IMR-90 (cell line): ENCODE measurements around the gene PTPRN2. TPM values are rescaled to one million over a fixed set of nuclear protein-coding genes. Genes with fewer than 3 reads are reported as not detected.

ENCODE experiments used
- ATAC-seq: fragments of 200-7000 bp; cut with Tn5 transposase; 2 replicates; pipeline ENCODE4 v1.9.1; 2020; ENCODE audit warnings: low read depth, mild to moderate bottlenecking, moderate library complexity
- BruUV-seq: library from RNA; stranded (reverse); fragments of 400-500 nt; replicated peaks from 2 replicates; lab custom pipeline; 2021; lab: Mats Ljungman, UMichigan
- CTCF ChIA-PET: fragments of 300-600 bp; formaldehyde crosslinking; extraction: SDS; loops from one replicate; lab custom pipeline; 2021; ENCODE audit warnings: antibody characterized with exemption; lab: Yijun Ruan, JAX
- POLR2A ChIA-PET: fragments of 300-600 bp; sonication (Branson Sonifier 250); formaldehyde crosslinking; loops from one replicate; lab custom pipeline; 2022; ENCODE audit warnings: antibody characterized with exemption; ENCODE audit not compliant: unreplicated experiment; lab: Charles Lee
- DNase-seq: peaks from one replicate; pipeline ENCODE4 v3.0.0; 2013
- H2AFZ ChIP-seq: replicated peaks from 2 replicates; pipeline ENCODE3; 2013; ENCODE audit warnings: low read length, mild to moderate bottlenecking; ENCODE audit not compliant: poor library complexity
- H2AK5ac ChIP-seq: 2 replicates; pipeline ENCODE4 v1.6.1; 2013; ENCODE audit warnings: low read depth, low read length, inconsistent platforms
- H2AK9ac ChIP-seq: replicated peaks from 2 replicates; pipeline ENCODE3; 2013; ENCODE audit warnings: mild to moderate bottlenecking, low read depth, low read length, moderate library complexity; ENCODE audit not compliant: poor library complexity
- H2BK120ac ChIP-seq: 2 replicates; pipeline ENCODE4 v1.6.1; 2013; ENCODE audit warnings: low read depth, low read length, inconsistent platforms
- H2BK15ac ChIP-seq: 3 replicates; pipeline ENCODE4 v1.6.1; 2013; ENCODE audit warnings: low read depth, low read length, inconsistent platforms
- H2BK20ac ChIP-seq: 2 replicates; pipeline ENCODE4 v1.6.1; 2013; ENCODE audit warnings: low read depth, mild to moderate bottlenecking, inconsistent platforms, low read length, moderate library complexity
- H2BK5ac ChIP-seq: 2 replicates; pipeline ENCODE4 v1.6.1; 2013; ENCODE audit warnings: mild to moderate bottlenecking, low read depth, low read length, inconsistent platforms; ENCODE audit not compliant: poor library complexity, severe bottlenecking
- H3K14ac ChIP-seq: replicated peaks from 2 replicates; pipeline ENCODE4 v1.6.1; 2013; ENCODE audit warnings: low read depth, low read length, inconsistent platforms
- H3K18ac ChIP-seq: 2 replicates; pipeline ENCODE4 v1.6.1; 2013; ENCODE audit warnings: low read depth, low read length, control low read depth
- H3K23ac ChIP-seq: 2 replicates; pipeline ENCODE4 v1.6.1; 2013; ENCODE audit warnings: low read depth, low read length, inconsistent platforms
- H3K27ac ChIP-seq: 2 replicates; pipeline ENCODE4 v1.5.1; 2013; ENCODE audit warnings: mild to moderate bottlenecking, control low read depth, low read length; ENCODE audit not compliant: insufficient read depth
- H3K27me3 ChIP-seq: 2 replicates; pipeline ENCODE4 v1.6.1; 2013; ENCODE audit warnings: low read length; ENCODE audit not compliant: control insufficient read depth, insufficient read depth
- H3K36me3 ChIP-seq: 2 replicates; pipeline ENCODE4 v1.6.1; 2013; ENCODE audit warnings: low read length, mixed read lengths; ENCODE audit not compliant: control insufficient read depth, insufficient read depth
- H3K4ac ChIP-seq: 2 replicates; pipeline ENCODE4 v1.6.1; 2013; ENCODE audit warnings: low read depth, low read length, inconsistent platforms
- H3K4me1 ChIP-seq: 2 replicates; pipeline ENCODE4 v1.6.1; 2013; ENCODE audit warnings: low read length, mixed read lengths; ENCODE audit not compliant: control insufficient read depth, insufficient read depth
- H3K4me2 ChIP-seq: 2 replicates; pipeline ENCODE4 v1.6.1; 2013; ENCODE audit warnings: low read depth, mild to moderate bottlenecking, control low read depth, low read length, moderate library complexity
- H3K4me3 ChIP-seq: 2 replicates; pipeline ENCODE4 v1.5.1; 2013; ENCODE audit warnings: low read depth, mild to moderate bottlenecking, control low read depth, low read length, moderate library complexity; ENCODE audit not compliant: insufficient read depth
- H3K56ac ChIP-seq: 2 replicates; pipeline ENCODE4 v1.6.1; 2013; ENCODE audit warnings: low read length, inconsistent platforms; ENCODE audit not compliant: insufficient read depth; ENCODE audit errors: extremely low read depth
- H3K79me1 ChIP-seq, 2 experiments: 2 replicates each; pipeline ENCODE4 v1.6.1; 2013; ENCODE audit warnings: low read length in 2 of 2, inconsistent platforms in 1 of 2, low read depth in 1 of 2
- H3K9ac ChIP-seq: 2 replicates; pipeline ENCODE4 v1.6.1; 2013; ENCODE audit warnings: low read depth, low read length, control low read depth
- H3K9me1 ChIP-seq: 2 replicates; pipeline ENCODE4 v1.6.1; 2013; ENCODE audit warnings: low read length, inconsistent platforms; ENCODE audit not compliant: insufficient read depth
- H3K9me3 ChIP-seq: 2 replicates; pipeline ENCODE4 v1.6.1; 2013; ENCODE audit warnings: low read length; ENCODE audit not compliant: control insufficient read depth, insufficient read depth
- H4K20me1 ChIP-seq: 2 replicates; pipeline ENCODE4 v1.6.1; 2013; ENCODE audit warnings: low read length, inconsistent platforms; ENCODE audit not compliant: insufficient read depth
- H4K5ac ChIP-seq: 2 replicates; pipeline ENCODE4 v1.6.1; 2013; ENCODE audit warnings: mild to moderate bottlenecking, low read depth, low read length, control low read depth
- H4K8ac ChIP-seq, 2 experiments: 2 replicates each; pipeline ENCODE4 v1.6.1; 2013; ENCODE audit warnings: low read depth in 2 of 2, low read length in 2 of 2, control low read depth in 1 of 2, inconsistent platforms in 1 of 2
- H4K91ac ChIP-seq: 2 replicates; pipeline ENCODE4 v1.6.1; 2013; ENCODE audit warnings: low read depth, low read length, inconsistent platforms; ENCODE audit not compliant: insufficient read depth
- BHLHE40 ChIP-seq: fragments of 150-350 bp; IDR thresholded peaks from 2 replicates; pipeline ENCODE4 v1.6.1; 2016; ENCODE audit warnings: mild to moderate bottlenecking, low read depth, low read length
- CEBPB ChIP-seq: IDR thresholded peaks from 2 replicates; pipeline ENCODE4 v1.6.1; 2012; ENCODE audit warnings: low read depth, low read length, improper control_type of control experiment
- CHD1 ChIP-seq: IDR thresholded peaks from 2 replicates; pipeline ENCODE4 v1.6.1; 2012; ENCODE audit warnings: low read depth, low read length, improper control_type of control experiment
- FOS ChIP-seq: fragments of 150-350 bp; IDR thresholded peaks from 2 replicates; pipeline ENCODE4 v1.6.1; 2016; ENCODE audit warnings: low read depth, low read length
- MAFK ChIP-seq: IDR thresholded peaks from 2 replicates; pipeline ENCODE4 v1.6.1; 2012; ENCODE audit warnings: low read depth, low read length, improper control_type of control experiment
- MXI1 ChIP-seq: IDR thresholded peaks from 2 replicates; pipeline ENCODE4 v1.6.1; 2012; ENCODE audit warnings: low read depth, mild to moderate bottlenecking, low read length, moderate library complexity, borderline replicate concordance
- POLR2A ChIP-seq: IDR thresholded peaks from 2 replicates; pipeline ENCODE4 v1.6.1; 2012; ENCODE audit warnings: mild to moderate bottlenecking, low read depth, low read length
- RAD21 ChIP-seq: IDR thresholded peaks from 2 replicates; pipeline ENCODE4 v1.6.1; 2012; ENCODE audit warnings: low read length, improper control_type of control experiment
- RCOR1 ChIP-seq: IDR thresholded peaks from 2 replicates; pipeline ENCODE4 v1.6.1; 2012; ENCODE audit warnings: mild to moderate bottlenecking, low read length, improper control_type of control experiment; ENCODE audit not compliant: insufficient replicate concordance
- RFX5 ChIP-seq: IDR thresholded peaks from 2 replicates; pipeline ENCODE4 v1.8.0; 2012; ENCODE audit warnings: low read depth, mild to moderate bottlenecking, low read length, moderate library complexity
- WGBS, 2 experiments: methylation state at CpG; one replicate each; pipeline versions ENCODE4 v1.1.5 to v1.1.7; 2013; ENCODE audit warnings: missing lambda C conversion rate in 2 of 2; ENCODE audit not compliant: insufficient read length in 1 of 2; ENCODE audit errors: extremely low coverage in 2 of 2; 5-methylcytosine and 5-hydroxymethylcytosine counted together
- dilution Hi-C: fragments of 300-500 bp; cut with HindIII; formaldehyde crosslinking; loops from one replicate; pipeline ENCODE4 v1.14.3; 2018; ENCODE audit warnings: low sequenced_read_pairs; ENCODE audit not compliant: unreplicated experiment
- in situ Hi-C: fragments of 300-500 bp; cut with MboI; formaldehyde crosslinking; loops from 3 replicates; pipeline ENCODE4 v1.14.3; 2019; ENCODE audit warnings: low sequenced_read_pairs, inconsistent platforms, mixed read lengths
- intact Hi-C: fragments of 100-400 bp; cut with micrococcal nuclease; formaldehyde crosslinking; loops from 2 replicates; pipeline ENCODE4 v1.10.0; 2022
- polyA plus RNA-seq, 3 experiments: library from polyadenylated mRNA; depleted of rRNA; stranded (reverse); fragments of >200 nt; gene quantifications; 2 replicates each; pipeline ENCODE4 v1.2.3, GENCODE V29; 2012; ENCODE audit warnings: low replicate concordance in 1 of 3
- total RNA-seq: library from RNA; depleted of rRNA; stranded (reverse); fragments of >200 nt; gene quantifications from 2 replicates; pipeline ENCODE4 v1.2.3, GENCODE V29; 2012
- TF ChIP-seq, protein P1 (sequence below): fragments of 150-350 bp; IDR thresholded peaks from 2 replicates; pipeline ENCODE4 v1.6.1; 2017; ENCODE audit warnings: mild to moderate bottlenecking, antibody characterized with exemption, low read length, low read depth
- TF ChIP-seq, protein P2 (sequence below): conservative IDR thresholded peaks from 2 replicates; pipeline ENCODE4 v1.5.1; 2012; ENCODE audit warnings: mild to moderate bottlenecking, low read depth, low read length, improper control_type of control experiment

Gene PTPRN2
- total and polyA plus RNA-seq, 2 of the 4 experiments (the other 2 are of a cell fraction), result 0.03 TPM; not detected in 1

DNA sequence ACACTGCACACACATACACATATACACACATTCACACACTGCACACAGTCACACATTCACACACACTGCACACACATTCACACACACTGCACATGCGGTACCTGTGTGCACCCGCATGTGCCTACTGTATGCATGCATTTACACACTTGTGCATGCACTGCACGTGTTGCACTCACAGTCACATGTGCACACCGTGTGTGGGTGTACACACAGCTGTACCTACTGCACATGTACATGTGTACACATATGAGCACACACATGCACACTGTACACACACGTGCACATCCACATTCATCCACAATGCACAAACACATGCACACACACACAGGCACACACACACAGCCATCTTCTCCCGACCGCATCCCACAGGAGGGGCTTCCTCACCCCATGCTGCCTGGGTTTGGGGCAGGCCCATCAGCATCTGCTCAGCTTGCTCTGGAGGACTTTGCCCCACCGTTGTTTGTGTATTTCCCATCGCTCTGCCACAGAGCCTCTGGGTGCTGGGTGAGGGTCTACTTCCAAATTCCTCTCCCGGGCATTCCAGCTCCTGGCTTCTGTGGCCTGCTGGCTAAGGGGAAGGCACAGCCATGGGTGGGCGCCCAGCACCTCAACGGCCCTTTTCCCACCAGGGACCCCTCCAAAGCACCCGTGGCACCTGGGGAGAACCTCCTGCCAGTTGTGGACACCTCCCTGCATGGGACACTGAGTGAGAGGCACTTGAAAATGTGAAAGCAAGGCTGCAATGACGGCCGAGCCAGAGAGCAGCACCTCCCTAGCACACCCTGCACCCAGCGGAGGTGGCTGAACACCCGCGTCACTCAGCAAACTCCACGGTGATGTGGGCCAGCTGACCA lies 324.3 kb downstream of the PTPRN2 start:
- no TSS peak for BruUV-seq
- no peak overlapping the region for H2BK20ac ChIP-seq
- H3K4me3 ChIP-seq, result no peak overlapping the region
- no peaks in the 10 kb centered on the region for H3K4me1 ChIP-seq
- no peak overlapping the region for H2AK5ac ChIP-seq
- H3K27ac ChIP-seq, result no peak overlapping the region
- intact Hi-C loops, result no loop called here
- H3K23ac ChIP-seq, result no peak overlapping the region
- no peak overlapping the region for H3K56ac ChIP-seq
- H2BK5ac ChIP-seq, result peak overlapping the region; percentile 81
- no peak overlapping the region for H3K4me2 ChIP-seq
- H2AFZ ChIP-seq, result peak overlapping the region; percentile 32
- H4K20me1 ChIP-seq, result no peaks in the 10 kb centered on the region
- no peak overlapping the region for H2BK120ac ChIP-seq
- no peaks in the 10 kb centered on the region for H3K9me1 ChIP-seq
- H3K36me3 ChIP-seq, result no peaks in the 10 kb centered on the region
- no peak overlapping the region for H3K4ac ChIP-seq
- TF ChIP-seq FOS (no peak), BHLHE40 (no peak), MXI1 (no peak), RAD21 (no peak), CEBPB (no peak), POLR2A (no peak), CHD1 (no peak), RCOR1 (no peak), RFX5 (no peak), MAFK (no peak)
- TF ChIP-seq, protein P1, sequence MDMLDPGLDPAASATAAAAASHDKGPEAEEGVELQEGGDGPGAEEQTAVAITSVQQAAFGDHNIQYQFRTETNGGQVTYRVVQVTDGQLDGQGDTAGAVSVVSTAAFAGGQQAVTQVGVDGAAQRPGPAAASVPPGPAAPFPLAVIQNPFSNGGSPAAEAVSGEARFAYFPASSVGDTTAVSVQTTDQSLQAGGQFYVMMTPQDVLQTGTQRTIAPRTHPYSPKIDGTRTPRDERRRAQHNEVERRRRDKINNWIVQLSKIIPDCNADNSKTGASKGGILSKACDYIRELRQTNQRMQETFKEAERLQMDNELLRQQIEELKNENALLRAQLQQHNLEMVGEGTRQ, result no peak
- TF ChIP-seq, protein P2, sequence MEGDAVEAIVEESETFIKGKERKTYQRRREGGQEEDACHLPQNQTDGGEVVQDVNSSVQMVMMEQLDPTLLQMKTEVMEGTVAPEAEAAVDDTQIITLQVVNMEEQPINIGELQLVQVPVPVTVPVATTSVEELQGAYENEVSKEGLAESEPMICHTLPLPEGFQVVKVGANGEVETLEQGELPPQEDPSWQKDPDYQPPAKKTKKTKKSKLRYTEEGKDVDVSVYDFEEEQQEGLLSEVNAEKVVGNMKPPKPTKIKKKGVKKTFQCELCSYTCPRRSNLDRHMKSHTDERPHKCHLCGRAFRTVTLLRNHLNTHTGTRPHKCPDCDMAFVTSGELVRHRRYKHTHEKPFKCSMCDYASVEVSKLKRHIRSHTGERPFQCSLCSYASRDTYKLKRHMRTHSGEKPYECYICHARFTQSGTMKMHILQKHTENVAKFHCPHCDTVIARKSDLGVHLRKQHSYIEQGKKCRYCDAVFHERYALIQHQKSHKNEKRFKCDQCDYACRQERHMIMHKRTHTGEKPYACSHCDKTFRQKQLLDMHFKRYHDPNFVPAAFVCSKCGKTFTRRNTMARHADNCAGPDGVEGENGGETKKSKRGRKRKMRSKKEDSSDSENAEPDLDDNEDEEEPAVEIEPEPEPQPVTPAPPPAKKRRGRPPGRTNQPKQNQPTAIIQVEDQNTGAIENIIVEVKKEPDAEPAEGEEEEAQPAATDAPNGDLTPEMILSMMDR, result no peak
- ChIA-PET POLR2A (no interaction called here), CTCF (no interaction called here)
- no peak overlapping the region for H3K9ac ChIP-seq
- H4K5ac ChIP-seq, result no peak overlapping the region
- H4K91ac ChIP-seq, result no peak overlapping the region
- dilution Hi-C loops, result no loop called here
- H2BK15ac ChIP-seq, result no peak overlapping the region
- peaks cover 78% of the 10 kb centered on the region for H3K9me3 ChIP-seq
- WGBS, 2 experiments, result 64% methylated on average over 8 of the region's 19 CpGs; no CpG with 5 or more reads in 1 of the 2 experiments
- H4K8ac ChIP-seq, result no peak overlapping the region
- in situ Hi-C loops, result no loop called here
- no peaks in the 10 kb centered on the region for H3K27me3 ChIP-seq
- H3K18ac ChIP-seq, result no peak overlapping the region
- no peak overlapping the region for H2AK9ac ChIP-seq
- DNase-seq (no peak), ATAC-seq (no peak)
- no peaks in the 10 kb centered on the region for H3K79me1 ChIP-seq
- H3K14ac ChIP-seq, result no peak overlapping the region
